ENCODE measurements around the gene ACOX1.

DNA sequence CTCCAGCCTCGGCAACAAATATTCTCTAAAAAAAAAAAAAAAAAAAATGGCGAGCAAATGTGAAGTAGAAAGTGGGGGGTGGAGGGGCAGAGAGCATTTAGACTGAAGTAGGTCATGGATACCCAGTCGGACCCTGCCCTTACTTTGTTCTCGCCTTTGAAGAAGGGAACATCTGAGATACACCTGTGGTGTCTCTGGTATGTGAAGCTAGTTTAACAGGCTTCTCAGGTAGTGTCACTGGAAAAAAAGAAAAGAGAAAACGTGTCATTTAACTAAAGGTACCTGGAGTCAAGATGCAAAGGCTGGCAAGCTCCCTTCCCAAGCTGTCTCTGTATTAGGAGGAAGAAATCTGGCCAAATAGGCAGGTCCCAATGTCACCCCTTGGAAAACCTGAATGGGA is 46.1 kb downstream of the ACOX1 start:
- TF ChIP-seq EZH2 (IDR thresholded peaks at IDR 0.05; ENCODE audit: insufficient read depth, poor library complexity, severe bottlenecking) (no peak), EZH2phosphoT487 (IDR thresholded peaks at IDR 0.05; ENCODE audit: insufficient read depth, low read depth) (no peak)

All from GM23248 (cell line).